ENCODE results near the gene PCK1. TPM values are rescaled to one million over a fixed set of nuclear protein-coding genes. Genes with fewer than 3 reads are reported as not detected.

Gene PCK1
- polyA plus RNA-seq, 1 experiment = not detected

GRCh38 chr20:57611586-57612311 lies 50.8 kb downstream of the PCK1 start:
- POLR2A ChIA-PET = interaction anchor here (0.5 kb wide), 1 partner anchor 586 kb away, joined by 7 read pairs; no protein-coding TSS in a partner anchor
- no peak for TF ChIP-seq CTCF (IDR thresholded peaks at IDR 0.05; ENCODE audit: insufficient read depth, low read depth, low read length)
- CTCF ChIA-PET = interaction anchor here (0.7 to 3.7 kb wide), 4 partner anchors 10 to 597 kb away, joined by 3 to 16 read pairs (median 4); no protein-coding TSS in a partner anchor

GRCh38 chr20:57612436-57612835 lies 51.5 kb downstream of the PCK1 start:
- Histone ChIP-seq H3K27me3 (ENCODE audit: control insufficient read depth, insufficient read depth, low read length) (peaks cover 3% of the 10 kb centered on the region), H3K36me3 (ENCODE audit: control insufficient read depth, insufficient read depth, low read length) (no peaks in the 10 kb centered on the region), H3K4me3 (ENCODE audit: low read depth, low read length) (no peak overlapping the region)
- POLR2A ChIA-PET = interaction anchor here (0.5 kb wide), 1 partner anchor 585 kb away, joined by 7 read pairs; no protein-coding TSS in a partner anchor
- CTCF ChIA-PET = interaction anchor here (0.7 to 3.7 kb wide), 2 partner anchors 11 to 597 kb away, joined by 4 to 16 read pairs; no protein-coding TSS in a partner anchor
- DNase-seq (ENCODE audit: low read depth) = no peak
- TF ChIP-seq CTCF (IDR thresholded peaks at IDR 0.05; ENCODE audit: insufficient read depth, low read depth, low read length) = no peak

More at GRCh38 chr20:57611586-57612311, 50.8 kb downstream of the PCK1 start:
- no peak overlapping the region for H3K4me3 ChIP-seq (ENCODE audit: low read depth, low read length)
- DNase-seq (ENCODE audit: low read depth) = no peak
- no peaks in the 10 kb centered on the region for H3K36me3 ChIP-seq (ENCODE audit: control insufficient read depth, insufficient read depth, low read length)
- peaks cover 1% of the 10 kb centered on the region; the same call in 1 of the 2 replicates for H3K27me3 ChIP-seq (ENCODE audit: control insufficient read depth, insufficient read depth, low read length)

- H3K36me3 ChIP-seq (ENCODE audit: control insufficient read depth, insufficient read depth, low read length) = no peaks in the 10 kb centered on the region
- H3K4me3 ChIP-seq (ENCODE audit: low read depth, low read length) = no peak overlapping the region
- TF ChIP-seq CTCF (IDR thresholded peaks at IDR 0.05; ENCODE audit: insufficient read depth, low read depth, low read length) = no peak
- peaks cover 3% of the 10 kb centered on the region for H3K27me3 ChIP-seq (ENCODE audit: control insufficient read depth, insufficient read depth, low read length)
- no peak for DNase-seq (ENCODE audit: low read depth)
- ChIA-PET POLR2A (no interaction called here), CTCF (interaction anchor here (1.1 to 3.7 kb wide), 2 partner anchors 9 to 596 kb away, joined by 5 to 16 read pairs; no protein-coding TSS in a partner anchor)
Observed at GRCh38 chr20:57612916-57613315, 52.0 kb downstream of the PCK1 start.

- Histone ChIP-seq H3K36me3 (ENCODE audit: control insufficient read depth, insufficient read depth, low read length) (no peaks in the 10 kb centered on the region), H3K4me3 (ENCODE audit: low read depth, low read length) (no peak overlapping the region), H3K27me3 (ENCODE audit: control insufficient read depth, insufficient read depth, low read length) (peaks cover 3% of the 10 kb centered on the region)
- DNase-seq (ENCODE audit: low read depth) = no peak
- CTCF ChIA-PET = interaction anchor here (1.1 to 3.7 kb wide), 3 partner anchors 9 to 595 kb away, joined by 5 to 16 read pairs (median 5); no protein-coding TSS in a partner anchor
- POLR2A ChIA-PET = no interaction called here
- TF ChIP-seq CTCF (IDR thresholded peaks at IDR 0.05; ENCODE audit: insufficient read depth, low read depth, low read length) = no peak
Observed at GRCh38 chr20:57613481-57613921, 52.6 kb downstream of the PCK1 start.

Data from BJ (cell line).